ENCODE results near the gene ANO4.

- TF ChIP-seq CTCF (IDR thresholded peaks at IDR 0.05), result no peak
- TF ChIP-seq POLR2A (IDR thresholded peaks at IDR 0.05), result no peak
Observed at GRCh38 chr12:100992194-100992593, 197.6 kb downstream of the ANO4 start.

Measured in lower leg skin (tissue), 3 donors.